NCI-H128 (cell line): Measurements from ENCODE around the gene HAND2.

Experiments
- DNase-seq: peaks from one replicate; lab custom pipeline; 2025; ENCODE audit not compliant: unreplicated experiment; lab: John Stamatoyannopoulos, UW

Gene HAND2

GRCh38 chr4:173536808-173537429 is 6.9 kb upstream of the HAND2 start:
- DNase-seq: no peak

DNA sequence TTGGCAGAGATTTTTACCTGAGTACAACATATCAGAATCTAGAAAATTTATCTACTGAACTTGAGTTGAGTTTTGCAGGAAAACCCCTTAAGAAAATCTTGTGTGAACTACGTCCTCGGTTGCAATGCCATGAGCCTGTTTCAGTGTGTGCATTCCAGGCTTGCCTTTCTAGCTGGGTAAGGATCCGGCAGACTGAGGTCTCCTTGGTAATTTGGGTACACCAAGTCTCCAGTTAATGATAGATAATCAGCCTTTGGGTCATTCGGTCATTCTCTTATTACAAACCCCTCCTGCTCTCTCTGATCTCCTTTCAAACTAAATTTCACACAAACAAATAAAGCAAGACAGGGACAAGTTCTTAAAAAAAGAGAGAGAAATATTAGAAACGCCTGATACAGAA is 5.9 kb upstream of the HAND2 start:
- no peak for DNase-seq

DNA sequence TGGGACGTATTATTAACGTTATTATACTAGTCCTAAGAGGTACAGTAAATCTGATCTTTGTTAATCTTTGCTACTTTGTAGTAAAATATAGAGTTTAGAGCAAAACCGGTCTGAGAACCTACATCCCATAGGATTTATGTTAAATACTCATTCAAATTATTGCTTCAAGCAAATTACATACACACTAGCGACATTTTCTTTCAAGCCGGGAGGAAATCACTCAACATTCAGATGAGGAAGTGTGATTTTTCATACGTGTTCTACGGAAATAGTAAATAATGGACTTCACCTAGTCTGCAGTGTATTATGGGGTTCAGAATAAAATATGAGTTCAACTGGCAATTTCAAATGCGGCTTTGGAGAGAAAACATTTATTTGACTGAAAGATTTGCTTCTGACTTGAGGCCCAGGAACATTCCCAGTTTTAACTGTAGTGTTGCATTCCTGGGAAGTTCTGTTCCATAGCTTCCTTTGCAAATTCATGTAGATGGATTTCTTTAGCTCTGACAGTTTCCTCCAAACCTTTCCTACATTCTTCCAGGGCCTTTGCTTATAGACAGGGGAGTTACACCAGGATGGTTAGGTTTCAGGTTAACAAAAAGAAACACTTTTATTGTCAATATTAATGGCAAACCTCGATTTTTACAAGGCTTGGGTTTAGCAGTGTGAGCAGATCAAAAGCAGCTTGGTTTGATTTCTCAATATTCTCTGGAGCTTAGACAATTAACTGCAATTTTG is 5.3 kb upstream of the HAND2 start:
- DNase-seq: no peak

- DNase-seq: no peak
Measured at GRCh38 chr4:173534434-173534833, 4.4 kb upstream of the HAND2 start.

DNA sequence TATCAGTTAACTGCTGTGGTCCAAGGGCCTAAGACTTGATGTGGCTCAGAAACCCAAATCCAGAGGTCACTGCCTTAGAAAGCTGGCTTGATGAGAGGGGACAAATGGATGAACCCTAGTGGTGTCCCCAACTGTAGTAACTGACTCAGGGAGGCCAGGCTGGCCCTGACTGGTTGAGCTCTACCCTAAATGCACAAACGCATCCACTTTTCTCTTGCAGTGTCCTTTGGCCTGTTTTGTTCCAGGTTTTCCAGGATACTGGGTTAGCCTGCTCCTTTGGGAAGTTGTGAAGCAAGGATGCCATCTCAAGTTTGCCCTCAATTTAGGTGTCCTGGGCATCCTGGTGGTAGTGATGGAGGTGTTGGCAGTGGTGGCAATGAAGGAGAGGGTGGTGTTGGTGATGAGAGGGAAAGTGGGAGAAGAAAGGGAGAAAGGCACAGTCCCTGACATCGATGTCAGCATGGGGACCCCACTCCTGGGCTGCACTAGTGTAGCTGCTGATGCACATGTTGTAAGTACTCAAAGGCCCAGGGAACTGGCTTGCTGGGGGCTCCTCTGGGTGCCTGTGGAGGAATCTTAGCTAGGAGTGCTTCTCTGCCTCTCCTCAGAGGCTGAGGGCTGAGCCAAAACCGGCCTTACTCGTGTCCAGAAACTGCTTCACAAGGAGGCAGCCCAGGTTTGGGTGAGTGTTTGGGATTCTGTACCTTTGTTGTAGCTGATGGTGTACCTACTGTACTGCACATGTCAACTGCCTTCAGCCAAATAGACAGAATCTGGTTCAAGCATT is 2.9 kb upstream of the HAND2 start:
- DNase-seq: no peak

DNA sequence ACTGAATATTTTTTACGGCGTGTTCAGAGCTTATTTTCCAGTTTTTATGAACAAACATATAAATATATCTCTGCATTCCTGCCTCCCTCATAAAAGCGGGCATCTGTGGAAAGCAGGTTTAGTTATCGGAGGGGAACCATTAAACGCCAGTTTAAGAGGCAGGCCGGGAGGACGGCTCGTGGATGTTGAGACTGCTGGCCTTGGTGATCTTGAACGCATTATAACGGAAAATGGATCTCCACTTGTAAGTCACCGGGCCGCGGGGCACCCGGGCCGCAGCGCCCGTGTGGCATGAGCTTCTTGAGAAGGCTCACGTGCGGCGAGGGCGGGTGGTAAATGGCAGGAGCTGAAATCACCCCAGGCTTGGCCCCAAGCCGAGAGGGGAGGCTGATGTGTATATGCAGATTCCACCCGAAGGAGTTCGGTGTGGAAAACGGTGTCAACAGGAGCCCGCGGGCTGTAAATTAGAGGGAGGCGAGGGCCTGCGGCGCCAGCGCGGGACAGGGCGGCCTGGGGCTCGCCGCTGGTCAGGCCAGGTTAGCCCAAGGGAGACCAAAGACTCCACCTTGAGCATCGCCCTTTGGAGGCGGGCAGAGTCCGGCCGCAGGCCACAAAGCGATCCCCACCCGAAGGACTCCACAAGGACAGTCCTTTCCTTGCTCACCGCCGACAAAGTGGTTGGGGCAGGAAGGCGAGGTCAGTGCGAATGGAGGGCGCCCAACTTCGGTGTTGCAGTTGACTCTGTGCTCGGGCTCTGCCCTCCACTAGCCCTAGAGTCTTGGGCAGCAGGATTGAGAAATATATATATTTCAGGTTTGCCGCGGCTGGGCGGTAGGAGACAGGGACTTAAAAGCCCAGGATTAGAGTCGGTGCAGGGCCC is 1.3 kb upstream of the HAND2 start:
- no peak for DNase-seq

- DNase-seq: no peak
Measured at GRCh38 chr4:173530326-173531085, 477 bp upstream of the HAND2 start.

GRCh38 chr4:173528378-173529321 is 1.4 kb downstream of the HAND2 start:
- no peak for DNase-seq

- DNase-seq: no peak
Measured at GRCh38 chr4:173527103-173527891, 2.7 kb downstream of the HAND2 start.

GRCh38 chr4:173526724-173527102 is 3.3 kb downstream of the HAND2 start:
- DNase-seq: no peak

- no peak for DNase-seq
Measured at GRCh38 chr4:173526027-173526482, 4.0 kb downstream of the HAND2 start.

DNA sequence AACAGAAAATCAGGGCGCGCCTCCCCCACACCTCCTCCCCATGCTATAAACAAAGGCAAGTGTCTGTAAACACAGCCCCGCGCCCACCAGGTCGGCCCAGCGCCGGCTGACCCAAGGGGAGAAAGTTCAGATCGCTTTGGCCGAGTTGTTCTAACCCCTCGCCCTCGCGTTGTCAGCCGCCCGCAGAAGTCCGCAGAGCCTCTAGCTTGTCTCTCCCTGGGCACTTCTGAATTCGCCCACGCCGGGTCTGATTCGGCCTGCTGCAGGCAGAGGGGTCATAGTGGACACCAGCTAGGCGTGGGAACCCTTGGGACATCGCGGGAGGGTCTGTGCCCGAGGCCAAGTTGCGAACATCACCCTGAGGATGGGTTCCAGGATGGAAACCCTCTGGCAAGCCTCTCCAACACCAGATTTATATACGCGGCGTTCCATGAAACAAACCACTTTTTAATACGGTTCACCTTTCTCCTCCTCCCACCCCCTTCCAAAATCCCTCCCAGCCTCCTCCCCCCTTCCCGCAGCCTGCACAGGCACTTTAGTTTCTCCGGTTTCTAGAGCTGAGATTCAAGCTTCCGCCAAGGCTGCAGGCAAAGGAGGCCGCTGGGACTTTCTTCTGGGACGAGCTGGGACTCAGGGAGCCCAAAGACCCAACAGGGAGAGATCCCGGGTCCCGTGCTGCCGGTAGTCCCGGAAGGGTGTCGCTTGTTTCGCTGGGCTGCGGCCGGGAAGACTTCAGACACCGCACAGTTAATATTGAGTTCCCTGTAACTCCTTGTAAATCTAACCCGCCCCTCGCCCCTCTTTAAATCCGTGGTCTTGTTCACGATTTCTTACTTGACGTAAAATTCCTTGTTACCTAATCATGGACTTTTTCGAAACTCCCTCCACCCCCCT is 4.7 kb downstream of the HAND2 start:
- no peak for DNase-seq

DNA sequence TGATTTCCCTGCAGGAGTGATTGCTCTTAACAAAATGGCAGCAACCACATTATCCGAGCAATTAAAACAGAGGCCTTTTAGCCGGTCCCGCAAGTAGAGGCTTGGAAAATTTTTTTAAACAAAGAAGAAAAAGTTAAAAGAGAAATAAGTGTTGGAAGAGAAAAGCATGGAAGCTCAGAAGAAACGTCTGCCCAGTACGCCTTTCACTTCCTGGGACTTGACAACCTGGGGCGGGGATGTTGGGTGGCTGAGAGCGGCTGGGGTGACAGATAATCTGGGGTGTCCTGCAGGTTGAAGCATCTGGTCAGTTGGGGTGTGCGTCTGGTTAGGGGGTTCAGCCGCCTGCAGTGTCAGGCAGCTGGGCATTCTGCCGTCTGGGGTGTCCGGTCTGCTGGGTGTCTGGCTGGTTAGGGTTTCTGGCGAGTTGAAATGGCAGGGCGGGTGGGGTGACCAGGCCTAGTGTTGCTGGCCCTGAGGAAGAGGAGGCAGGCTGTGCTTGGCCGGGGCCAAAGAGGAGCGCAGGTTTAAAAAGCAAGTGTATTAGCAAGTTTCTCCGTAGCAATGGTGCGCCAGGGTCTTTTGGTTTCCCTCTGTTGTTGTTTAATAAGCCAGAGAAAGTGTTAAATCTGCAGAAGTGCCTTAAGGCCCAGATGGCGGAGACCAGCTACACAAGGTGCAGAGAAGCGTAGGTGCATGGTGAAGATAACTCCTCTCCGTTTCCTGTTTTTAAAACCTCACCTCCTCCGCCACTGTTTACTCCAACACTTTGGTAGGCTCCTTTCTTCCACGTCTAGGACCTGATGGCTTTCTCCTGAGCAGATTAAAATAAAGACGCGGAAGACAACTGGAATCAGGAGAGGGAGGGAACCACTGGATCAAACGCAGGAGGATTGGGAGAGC is 5.6 kb downstream of the HAND2 start:
- DNase-seq: no peak

- no peak for DNase-seq
Measured at GRCh38 chr4:173522951-173523395, 7.1 kb downstream of the HAND2 start.

DNA sequence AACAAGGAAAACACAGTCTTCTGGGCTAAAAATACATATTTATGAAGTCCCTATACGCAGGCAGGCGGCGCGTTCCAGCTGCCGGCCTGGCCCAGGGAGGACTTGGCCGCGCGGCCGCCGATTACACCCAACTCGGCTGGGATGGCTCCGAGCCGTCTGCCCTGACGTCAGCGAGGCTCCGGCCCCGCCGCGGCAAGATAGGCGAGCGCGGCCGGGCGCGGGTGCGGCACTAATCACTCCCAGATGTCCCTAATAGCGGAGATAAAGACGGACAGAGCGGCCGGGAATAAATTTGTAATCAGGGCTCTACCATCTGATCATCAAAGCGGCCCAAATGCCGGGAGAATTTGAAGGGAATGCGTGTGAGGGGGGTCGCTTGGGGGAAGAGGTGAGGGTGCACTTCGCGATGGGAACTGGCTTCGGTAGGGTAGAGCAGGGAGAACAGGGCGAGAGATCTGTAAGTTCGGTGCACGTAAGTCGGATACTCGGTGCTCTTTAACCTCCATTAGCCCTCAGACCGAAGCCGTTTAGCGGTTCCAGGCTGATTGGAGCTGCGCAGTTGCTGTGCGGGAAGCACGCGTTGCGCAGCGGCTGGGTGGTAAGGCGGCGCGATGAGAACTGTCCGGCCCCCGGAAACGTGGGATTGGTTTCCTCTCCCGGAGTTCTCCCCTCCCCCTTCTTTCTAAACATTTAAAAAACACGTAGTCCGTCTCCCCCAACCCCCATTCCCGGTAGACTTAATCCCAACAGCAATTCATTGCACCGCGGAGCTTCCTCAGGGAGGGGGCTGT is 7.7 kb downstream of the HAND2 start:
- no peak for DNase-seq
